H9 (cell line): ENCODE data around the gene ARFGEF3. TPM values are rescaled to one million over a fixed set of nuclear protein-coding genes. Genes with fewer than 3 reads are reported as not detected.

ENCODE experiments used
- DNase-seq: peaks from one replicate; pipeline ENCODE4 v3.0.0-alpha.2; 2017
- H2AFZ ChIP-seq: one replicate; pipeline ENCODE4 v1.6.1; 2013; ENCODE audit warnings: mild to moderate bottlenecking, low read length, control low read depth, moderate library complexity
- H2AK5ac ChIP-seq: 2 replicates; pipeline ENCODE4 v1.6.1; 2013; ENCODE audit warnings: low read length, control low read depth, mixed read lengths; ENCODE audit not compliant: insufficient read length
- H2BK120ac ChIP-seq: one replicate; pipeline ENCODE4 v1.6.1; 2013; ENCODE audit warnings: low read depth, mild to moderate bottlenecking, low read length, control low read depth, inconsistent platforms; ENCODE audit not compliant: poor library complexity, severe bottlenecking
- H2BK12ac ChIP-seq: 2 replicates; pipeline ENCODE4 v1.6.1; 2013; ENCODE audit warnings: low read length, control low read depth, mixed read lengths, low read depth; ENCODE audit not compliant: insufficient read length
- H2BK15ac ChIP-seq: 2 replicates; pipeline ENCODE4 v1.6.1; 2013; ENCODE audit warnings: low read depth, low read length, control low read depth
- H2BK20ac ChIP-seq: one replicate; pipeline ENCODE4 v1.6.1; 2013; ENCODE audit warnings: low read depth, mild to moderate bottlenecking, low read length, control low read depth, inconsistent platforms; ENCODE audit not compliant: poor library complexity, severe bottlenecking
- H2BK5ac ChIP-seq: 2 replicates; pipeline ENCODE4 v1.6.1; 2013; ENCODE audit warnings: low read length, control low read depth, mixed read lengths; ENCODE audit not compliant: insufficient read length
- H3K14ac ChIP-seq: 2 replicates; pipeline ENCODE4 v1.6.1; 2013; ENCODE audit warnings: low read length, control low read depth; ENCODE audit not compliant: insufficient read depth
- H3K18ac ChIP-seq: 2 replicates; pipeline ENCODE4 v1.6.1; 2013; ENCODE audit warnings: low read depth, mild to moderate bottlenecking, mixed read lengths, low read length, control low read depth; ENCODE audit not compliant: insufficient read length
- H3K23ac ChIP-seq: 2 replicates; pipeline ENCODE4 v1.6.1; 2013; ENCODE audit warnings: low read length, control low read depth, mixed read lengths, low read depth; ENCODE audit not compliant: insufficient read length
- H3K23me2 ChIP-seq: 2 replicates; pipeline ENCODE4 v1.6.1; 2013; ENCODE audit warnings: low read depth, mild to moderate bottlenecking, mixed read lengths, low read length, control low read depth; ENCODE audit not compliant: insufficient read length, poor library complexity, severe bottlenecking
- H3K27ac ChIP-seq: 2 replicates; pipeline ENCODE4 v1.5.1; 2013; ENCODE audit warnings: low read length, control low read depth, mixed read lengths, low read depth; ENCODE audit not compliant: insufficient read length
- H3K27me3 ChIP-seq: 2 replicates; pipeline ENCODE4 v1.6.1; 2013; ENCODE audit warnings: low read length, control low read depth, inconsistent platforms; ENCODE audit not compliant: insufficient read depth
- H3K4ac ChIP-seq: 2 replicates; pipeline ENCODE4 v1.6.1; 2013; ENCODE audit warnings: low read depth, mild to moderate bottlenecking, control low read depth, inconsistent platforms, low read length, moderate library complexity
- H3K4me1 ChIP-seq: 2 replicates; pipeline ENCODE4 v1.6.1; 2013; ENCODE audit warnings: low read length, control low read depth, inconsistent platforms; ENCODE audit not compliant: insufficient read depth
- H3K4me2 ChIP-seq: 2 replicates; pipeline ENCODE4 v1.6.1; 2013; ENCODE audit warnings: low read length, control low read depth, mixed read lengths; ENCODE audit not compliant: insufficient read length, insufficient read depth
- H3K56ac ChIP-seq: 2 replicates; pipeline ENCODE4 v1.6.1; 2013; ENCODE audit warnings: low read depth, mild to moderate bottlenecking, mixed read lengths, low read length, control low read depth; ENCODE audit not compliant: insufficient read length
- H3K79me1 ChIP-seq: 2 replicates; pipeline ENCODE4 v1.6.1; 2013; ENCODE audit warnings: low read depth, mild to moderate bottlenecking, moderate library complexity, low read length, control low read depth, inconsistent platforms; ENCODE audit not compliant: insufficient read depth, poor library complexity, severe bottlenecking
- H3K79me2 ChIP-seq: 2 replicates; pipeline ENCODE4 v1.6.1; 2013; ENCODE audit warnings: low read length, control low read depth, inconsistent platforms; ENCODE audit not compliant: insufficient read depth
- H3K9ac ChIP-seq: 2 replicates; pipeline ENCODE4 v1.6.1; 2013; ENCODE audit warnings: low read length, control low read depth, mixed read lengths; ENCODE audit not compliant: insufficient read length; ENCODE audit errors: extremely low read depth
- H3K9me3 ChIP-seq: one replicate; pipeline ENCODE4 v1.6.1; 2013; ENCODE audit warnings: low read depth, low read length, inconsistent platforms; ENCODE audit not compliant: control insufficient read depth
- H3T11ph ChIP-seq: one replicate; pipeline ENCODE4 v1.6.1; 2013; ENCODE audit warnings: mild to moderate bottlenecking, low read length, control low read depth, inconsistent platforms
- H4K20me1 ChIP-seq: one replicate; pipeline ENCODE4 v1.6.1; 2013; ENCODE audit not compliant: control insufficient read depth, insufficient read length, insufficient read depth
- H4K5ac ChIP-seq: 2 replicates; pipeline ENCODE4 v1.6.1; 2013; ENCODE audit warnings: low read depth, mild to moderate bottlenecking, mixed read lengths, low read length, control low read depth; ENCODE audit not compliant: insufficient read length
- H4K8ac ChIP-seq: replicated peaks from 2 replicates; pipeline ENCODE4 v1.6.1; 2013; ENCODE audit warnings: low read length, control low read depth, mixed read lengths, low read depth; ENCODE audit not compliant: insufficient read length
- H4K91ac ChIP-seq: 2 replicates; pipeline ENCODE4 v1.6.1; 2013; ENCODE audit warnings: low read depth, mild to moderate bottlenecking, moderate library complexity, mixed read lengths, low read length, control low read depth; ENCODE audit not compliant: insufficient read length
- H3K27ac Mint-ChIP-seq, 3 experiments: 2 replicates in 2 of 3; 3 replicates in 1 of 3; pipeline ENCODE4 v1.8.0; 2020 to 2021; ENCODE audit warnings: mixed read lengths in 3 of 3, mild to moderate bottlenecking in 1 of 3, moderate library complexity in 1 of 3
- H3K27me3 Mint-ChIP-seq: 2 replicates; pipeline ENCODE4 v1.8.0; 2021; ENCODE audit warnings: low read depth, mild to moderate bottlenecking, moderate library complexity, mixed read lengths
- H3K36me3 Mint-ChIP-seq, 3 experiments: 2 replicates in 2 of 3; 3 replicates in 1 of 3; pipeline ENCODE4 v1.8.0; 2020 to 2021; ENCODE audit warnings: low read depth in 3 of 3, mixed read lengths in 3 of 3; ENCODE audit not compliant: insufficient read depth in 1 of 3
- H3K4me1 Mint-ChIP-seq, 2 experiments: 2 replicates each; pipeline ENCODE4 v1.8.0; 2020; ENCODE audit warnings: mixed read lengths in 2 of 2
- H3K4me3 Mint-ChIP-seq, 2 experiments: 2 replicates in 1 of 2; 3 replicates in 1 of 2; pipeline ENCODE4 v1.8.0; 2020 to 2021; ENCODE audit warnings: mild to moderate bottlenecking in 2 of 2, mixed read lengths in 2 of 2, moderate library complexity in 1 of 2
- H3K9me3 Mint-ChIP-seq, 2 experiments: 2 replicates in 1 of 2; 3 replicates in 1 of 2; pipeline ENCODE4 v1.8.0; 2020; ENCODE audit warnings: mild to moderate bottlenecking in 2 of 2, mixed read lengths in 2 of 2, moderate library complexity in 1 of 2
- CTCF ChIP-seq: fragments of 200-600 bp; sonication (generic); conservative IDR thresholded peaks from 3 replicates; pipeline ENCODE4 v1.8.0; 2021; ENCODE audit warnings: antibody characterized with exemption, mild to moderate bottlenecking
- WGBS: extraction: QIAGEN DNeasy Blood & Tissue Kit; methylation state at CpG from one replicate; pipeline ENCODE4 v1.1.7; 2013; ENCODE audit warnings: missing lambda C conversion rate, low lambda C conversion rate, mixed read lengths; ENCODE audit not compliant: insufficient read length; ENCODE audit errors: extremely low coverage; 5-methylcytosine and 5-hydroxymethylcytosine counted together
- total RNA-seq: library from RNA; stranded (reverse); gene quantifications from 2 replicates; pipeline ENCODE4 v1.2.1, GENCODE V29; 2021

ARFGEF3 gene
- total RNA-seq, 1 experiment from 2014 or later = 13.7 TPM

- no peak overlapping the region for H2BK20ac ChIP-seq
- no peak overlapping the region for H4K8ac ChIP-seq
- H3K14ac ChIP-seq = no peak overlapping the region
- H3K4me2 ChIP-seq = no peak overlapping the region
- no peak overlapping the region for H2BK120ac ChIP-seq
- H4K91ac ChIP-seq = no peak overlapping the region
- no peak overlapping the region for H2AK5ac ChIP-seq
- TF ChIP-seq CTCF = no peak
- no peak overlapping the region for H3K4ac ChIP-seq
- no peak overlapping the region for H2BK5ac ChIP-seq
- no peaks in the 10 kb centered on the region for H3K4me1 ChIP-seq
- no peak overlapping the region for H4K5ac ChIP-seq
- no peaks in the 10 kb centered on the region for H3K9me3 ChIP-seq
- no peak overlapping the region for H3K27ac Mint-ChIP-seq
- no peak overlapping the region for H2AFZ ChIP-seq
- no peak overlapping the region for H2BK15ac ChIP-seq
- WGBS = no CpG with 5 or more reads among the region's 1 CpG
- H3K23me2 ChIP-seq = no peaks in the 10 kb centered on the region
- H3K18ac ChIP-seq = no peak overlapping the region
- no peak overlapping the region for H3K4me3 Mint-ChIP-seq
- no peak overlapping the region for H3K9ac ChIP-seq
- H4K20me1 ChIP-seq = no peaks in the 10 kb centered on the region
- no peak overlapping the region for H3K23ac ChIP-seq
- H3K4me1 Mint-ChIP-seq = peaks cover 3 to 5% of the 10 kb centered on the region in 2 experiments
- no peaks in the 10 kb centered on the region; the same call in none of the 2 replicates for H3K27me3 ChIP-seq
- H3K79me1 ChIP-seq = no peaks in the 10 kb centered on the region
- H3K27ac ChIP-seq = no peak overlapping the region
- no peaks in the 10 kb centered on the region for H3K79me2 ChIP-seq
- peaks cover 12% of the 10 kb centered on the region in 2 experiments; a peak in 4 of 5 replicates for H3K9me3 Mint-ChIP-seq
- H2BK12ac ChIP-seq = no peak overlapping the region
- H3K27me3 Mint-ChIP-seq = peaks cover 6% of the 10 kb centered on the region
- no peak for DNase-seq
- peaks cover 0 to 9% (median 5%) of the 10 kb centered on the region in 3 experiments; a peak in 3 of 7 replicates for H3K36me3 Mint-ChIP-seq
- H3K56ac ChIP-seq = no peak overlapping the region
- H3T11ph ChIP-seq = no peak overlapping the region
Measured at GRCh38 chr6:138155443-138155842, 6.3 kb upstream of the ARFGEF3 start.
